HG03439 (cell line): Measurements from ENCODE around the gene TMPRSS6.

Experiments used
- ATAC-seq: cut with Tn5 transposase; IDR thresholded peaks from one replicate; pipeline ENCODE4 v1.9.1; 2021; ENCODE audit warnings: mild to moderate bottlenecking, moderate library complexity; ENCODE audit not compliant: unreplicated experiment

Gene TMPRSS6

DNA sequence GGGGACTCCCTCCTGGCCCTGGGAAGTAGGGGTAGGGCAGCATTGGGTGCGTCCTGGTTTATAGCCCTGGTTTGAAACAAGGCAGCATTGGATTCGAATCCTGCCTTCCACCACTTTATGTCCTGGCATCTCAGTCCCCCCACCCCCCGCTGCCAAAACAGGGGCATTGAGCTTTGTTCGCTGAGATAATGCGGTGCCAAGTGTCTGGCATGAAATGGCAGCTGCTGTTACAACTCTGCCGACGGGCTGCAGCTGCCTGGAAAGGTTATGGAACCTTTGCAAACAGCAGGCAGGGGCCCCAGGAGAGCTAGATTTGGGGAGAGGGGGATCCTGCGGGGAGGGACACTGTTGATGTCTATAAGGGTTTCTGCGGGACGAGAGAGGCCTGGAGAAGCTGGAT is 92.2 kb downstream of the TMPRSS6 start:
- no peak for ATAC-seq

DNA sequence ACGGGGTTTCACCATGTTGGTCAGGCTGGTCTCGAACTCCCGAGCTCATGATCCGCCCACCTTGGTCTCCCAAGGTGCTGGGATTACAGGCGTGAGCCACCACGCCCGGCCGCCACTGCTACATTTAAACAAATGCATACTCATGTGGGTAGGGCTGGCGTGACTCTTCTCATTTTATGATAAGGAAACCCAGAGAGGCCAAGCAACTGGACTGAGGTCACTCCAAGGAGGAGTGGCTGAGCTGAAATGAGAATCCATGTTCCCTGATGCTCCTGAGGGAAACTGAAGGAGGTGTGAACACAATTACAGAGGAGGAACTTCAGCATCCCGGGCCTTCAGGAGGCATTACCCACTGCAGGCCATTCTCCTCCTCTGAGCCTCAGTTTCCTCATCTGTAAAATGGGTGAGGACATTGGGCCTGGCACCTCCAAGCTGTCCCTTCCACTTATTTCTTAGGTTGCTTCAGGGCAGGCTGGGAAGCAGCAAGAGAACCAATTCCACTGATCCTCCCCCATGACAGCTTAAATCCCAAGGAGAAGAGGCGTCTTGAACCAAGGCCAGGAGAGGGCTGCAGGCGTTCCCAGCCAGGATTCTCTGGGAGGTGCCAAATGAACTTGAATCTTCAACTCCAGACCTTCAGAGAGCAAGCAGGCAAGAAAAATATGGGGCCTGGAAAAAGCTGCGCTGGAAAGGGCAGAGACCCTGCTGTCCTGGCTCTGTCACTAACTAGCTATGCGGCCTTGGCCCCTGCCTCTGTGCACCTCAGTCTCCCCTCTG is 93.2 kb downstream of the TMPRSS6 start:
- ATAC-seq, result no peak

DNA sequence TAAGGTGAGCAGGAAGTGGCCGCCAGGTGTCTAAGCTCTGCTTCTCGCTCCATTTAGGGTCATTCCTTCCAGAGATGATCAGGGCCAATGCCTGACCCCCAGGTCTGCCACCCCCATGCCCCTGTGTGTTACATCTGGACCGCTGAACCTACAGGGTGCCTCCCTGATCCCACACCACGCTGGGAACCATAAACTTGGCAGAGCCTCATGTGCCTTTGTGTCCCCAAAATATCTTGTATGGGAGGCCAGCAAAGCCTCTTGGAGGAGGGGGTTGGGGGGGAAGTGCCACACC is 94.0 kb downstream of the TMPRSS6 start:
- ATAC-seq, result no peak
